ENCODE results near the gene KDELR3. TPM values are rescaled to one million over a fixed set of nuclear protein-coding genes. Genes with fewer than 3 reads are reported as not detected.

KDELR3 gene
- total RNA-seq, 1 experiment from 2014 or later = 15.5 TPM

DNA sequence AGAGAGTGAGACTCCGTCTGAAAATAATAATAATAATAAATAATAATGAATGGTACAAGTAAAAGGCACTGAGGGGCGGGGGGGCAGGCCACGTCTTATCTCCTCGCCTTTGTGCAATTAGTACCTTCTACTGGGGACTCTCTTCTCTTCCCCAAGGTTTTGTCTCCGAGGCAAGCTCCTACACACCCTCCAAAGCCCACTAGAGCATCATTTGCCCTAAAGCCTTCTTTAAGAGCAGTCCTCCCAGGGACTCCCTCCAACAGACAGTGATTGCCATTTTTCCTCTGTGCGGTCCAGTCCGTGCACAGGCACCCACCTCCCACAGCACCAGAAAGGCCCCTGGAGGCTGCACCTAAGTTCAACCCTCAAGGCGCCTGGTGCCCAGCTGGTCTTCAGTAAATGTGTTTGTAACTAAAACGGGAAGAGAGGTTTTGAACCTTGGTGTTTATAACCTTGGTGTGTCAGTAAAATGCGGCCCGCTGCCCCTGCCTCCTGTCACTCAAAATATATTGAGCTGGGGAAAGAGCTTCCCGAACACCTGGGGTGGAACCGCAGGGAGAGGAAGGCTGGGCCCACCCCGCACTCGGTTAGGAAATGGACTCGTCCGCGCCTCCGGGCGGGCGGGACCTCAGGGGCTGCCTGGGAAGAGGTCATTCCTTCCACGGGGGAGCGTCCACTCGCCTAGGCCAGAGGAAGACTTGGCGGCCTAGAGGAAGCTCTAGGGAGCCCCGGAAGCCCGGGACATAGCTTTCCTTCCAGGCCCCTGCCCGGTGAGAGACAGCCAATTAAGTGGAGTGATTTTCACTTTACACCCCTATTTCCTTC, 4.7 kb upstream of the KDELR3 start:
- BruUV-seq (replicated peaks) = no TSS peak
- Histone ChIP-seq H3K4me1 (replicated peaks; ENCODE audit: insufficient read depth) (peaks cover 13% of the 10 kb centered on the region), H3K27ac (no peak overlapping the region), H3K36me3 (ENCODE audit: low read depth) (no peaks in the 10 kb centered on the region), H3K4me3 (no peak overlapping the region), H3K79me2 (ENCODE audit: low read depth) (no peaks in the 10 kb centered on the region), H3K4me2 (no peak overlapping the region), H3K27me3 (ENCODE audit: insufficient read depth, low read depth) (peaks cover 13% of the 10 kb centered on the region; the same call in 1 of the 2 replicates), H3F3A (ENCODE audit: insufficient read depth, low read depth) (peaks cover 26% of the 10 kb centered on the region; the same call in 1 of the 2 replicates), H2AFZ (no peak overlapping the region), H3K9me2 (ENCODE audit: insufficient read depth) (no peaks in the 10 kb centered on the region), H4K20me1 (ENCODE audit: insufficient read depth) (no peaks in the 10 kb centered on the region), H3K9me3 (ENCODE audit: insufficient read depth, low read depth) (no peaks in the 10 kb centered on the region)
- intact Hi-C loops (cut with micrococcal nuclease; ENCODE audit: unreplicated experiment) = no loop called here
- ChIA-PET CTCF (no interaction called here), POLR2A (ENCODE audit: unreplicated experiment) (no interaction called here)
- no peak for DNase-seq
- TF ChIP-seq EZH2 (IDR thresholded peaks at IDR 0.05; ENCODE audit: low read depth) = no peak
- TF ChIP-seq, protein P1, sequence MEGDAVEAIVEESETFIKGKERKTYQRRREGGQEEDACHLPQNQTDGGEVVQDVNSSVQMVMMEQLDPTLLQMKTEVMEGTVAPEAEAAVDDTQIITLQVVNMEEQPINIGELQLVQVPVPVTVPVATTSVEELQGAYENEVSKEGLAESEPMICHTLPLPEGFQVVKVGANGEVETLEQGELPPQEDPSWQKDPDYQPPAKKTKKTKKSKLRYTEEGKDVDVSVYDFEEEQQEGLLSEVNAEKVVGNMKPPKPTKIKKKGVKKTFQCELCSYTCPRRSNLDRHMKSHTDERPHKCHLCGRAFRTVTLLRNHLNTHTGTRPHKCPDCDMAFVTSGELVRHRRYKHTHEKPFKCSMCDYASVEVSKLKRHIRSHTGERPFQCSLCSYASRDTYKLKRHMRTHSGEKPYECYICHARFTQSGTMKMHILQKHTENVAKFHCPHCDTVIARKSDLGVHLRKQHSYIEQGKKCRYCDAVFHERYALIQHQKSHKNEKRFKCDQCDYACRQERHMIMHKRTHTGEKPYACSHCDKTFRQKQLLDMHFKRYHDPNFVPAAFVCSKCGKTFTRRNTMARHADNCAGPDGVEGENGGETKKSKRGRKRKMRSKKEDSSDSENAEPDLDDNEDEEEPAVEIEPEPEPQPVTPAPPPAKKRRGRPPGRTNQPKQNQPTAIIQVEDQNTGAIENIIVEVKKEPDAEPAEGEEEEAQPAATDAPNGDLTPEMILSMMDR (conservative IDR thresholded peaks at IDR 0.05) = no peak

DNA sequence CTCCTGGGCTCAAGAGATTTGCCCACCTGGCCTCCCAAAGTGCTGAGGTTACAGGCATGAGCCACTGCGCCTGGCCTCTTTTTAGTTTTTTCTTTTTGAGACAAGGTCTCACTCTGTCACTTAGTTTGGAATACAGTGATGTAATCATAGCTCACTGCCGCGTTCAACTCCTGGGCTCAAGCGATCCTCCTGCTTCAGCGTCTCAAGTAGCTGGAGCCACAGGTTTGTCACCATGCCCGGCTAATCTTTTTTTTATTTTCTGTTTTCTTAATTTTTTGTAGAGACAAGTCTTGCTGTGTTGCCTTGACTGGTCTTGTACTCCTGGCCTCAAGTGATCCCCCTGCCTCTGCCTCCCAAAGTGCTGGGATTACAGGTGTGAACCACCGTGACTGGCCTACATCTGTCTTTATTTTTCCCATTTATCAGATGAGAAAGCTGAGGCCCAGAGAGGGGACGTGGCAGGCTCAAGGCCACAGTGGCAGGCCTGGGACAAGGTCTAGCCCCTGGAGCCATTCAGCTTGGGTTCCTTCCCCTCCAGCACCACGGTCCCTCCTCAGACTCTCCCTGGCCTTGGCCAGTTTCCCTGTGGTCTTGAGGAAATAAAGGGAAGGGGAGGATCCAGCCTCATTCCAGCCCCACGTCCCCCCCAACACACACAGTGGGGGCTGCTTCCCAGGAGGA, 2.8 kb upstream of the KDELR3 start:
- Histone ChIP-seq H3K4me1 (replicated peaks; ENCODE audit: insufficient read depth) (peaks cover 19% of the 10 kb centered on the region), H4K20me1 (ENCODE audit: insufficient read depth) (no peaks in the 10 kb centered on the region), H3K79me2 (ENCODE audit: low read depth) (no peaks in the 10 kb centered on the region), H3K4me3 (no peak overlapping the region), H3K9me2 (ENCODE audit: insufficient read depth) (no peaks in the 10 kb centered on the region), H3K36me3 (ENCODE audit: low read depth) (no peaks in the 10 kb centered on the region), H2AFZ (no peak overlapping the region), H3F3A (ENCODE audit: insufficient read depth, low read depth) (peaks cover 30% of the 10 kb centered on the region; the same call in 1 of the 2 replicates), H3K4me2 (no peak overlapping the region), H3K9me3 (ENCODE audit: insufficient read depth, low read depth) (no peaks in the 10 kb centered on the region), H3K27me3 (ENCODE audit: insufficient read depth, low read depth) (peaks cover 7% of the 10 kb centered on the region; the same call in 1 of the 2 replicates), H3K27ac (no peak overlapping the region)
- POLR2A ChIA-PET (ENCODE audit: unreplicated experiment) = no interaction called here
- TF ChIP-seq, protein P1 (conservative IDR thresholded peaks at IDR 0.05) = no peak
- no peak for TF ChIP-seq EZH2 (IDR thresholded peaks at IDR 0.05; ENCODE audit: low read depth)
- no peak for DNase-seq
- no TSS peak for BruUV-seq (replicated peaks)
- CTCF ChIA-PET = interaction anchor here (0.5 to 0.7 kb wide), 3 partner anchors 52 to 559 kb away, joined by 3 to 12 read pairs (median 3); partner anchors contain the start of gene MICALL1
- intact Hi-C loops (cut with micrococcal nuclease; ENCODE audit: unreplicated experiment) = no loop called here

DNA sequence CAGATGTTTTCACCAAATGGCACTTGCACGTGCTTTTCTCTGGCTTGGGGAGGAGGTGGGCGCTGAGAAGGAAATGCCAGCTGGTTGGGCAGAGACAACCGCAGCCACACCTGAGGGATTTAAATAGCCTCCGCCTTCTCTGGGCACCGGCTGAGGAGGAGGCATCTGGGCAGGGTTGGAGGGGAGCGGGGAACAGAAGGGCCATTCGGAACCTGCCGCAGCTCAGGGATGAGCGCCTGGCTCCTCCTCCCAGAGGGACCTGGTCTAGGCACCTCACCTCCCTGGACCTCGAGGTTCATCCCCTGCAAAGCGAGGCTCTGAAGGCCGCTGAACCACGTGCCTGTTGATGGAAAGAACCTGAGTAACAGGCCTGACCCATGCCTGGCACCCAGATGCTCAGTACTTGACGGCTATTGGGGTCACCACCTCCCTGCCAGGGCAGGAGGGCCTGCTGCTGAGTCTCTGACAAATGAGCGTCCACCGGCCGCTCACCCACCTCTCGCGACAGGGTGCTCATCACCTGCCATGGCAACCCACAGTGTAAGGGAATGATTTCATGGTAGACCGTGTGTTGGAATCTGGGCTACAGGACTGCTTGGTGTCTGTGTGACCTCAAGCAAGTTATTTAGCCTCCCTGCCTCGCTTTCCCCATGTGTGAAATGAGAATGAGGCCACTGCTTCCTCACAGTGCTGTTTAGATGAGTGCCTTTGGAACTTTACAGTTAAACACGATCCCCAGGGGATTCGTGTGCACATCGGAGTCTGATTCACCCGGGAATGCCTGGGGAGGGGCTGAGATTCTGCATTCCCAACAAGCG, 2.0 kb upstream of the KDELR3 start:
- no TSS peak for BruUV-seq (replicated peaks)
- Histone ChIP-seq H3K36me3 (ENCODE audit: low read depth) (no peaks in the 10 kb centered on the region), H4K20me1 (ENCODE audit: insufficient read depth) (no peaks in the 10 kb centered on the region), H3K4me3 (no peak overlapping the region), H3K9me3 (ENCODE audit: insufficient read depth, low read depth) (no peaks in the 10 kb centered on the region), H3K9me2 (ENCODE audit: insufficient read depth) (no peaks in the 10 kb centered on the region), H2AFZ (no peak overlapping the region), H3F3A (ENCODE audit: insufficient read depth, low read depth) (peaks cover 22% of the 10 kb centered on the region; the same call in 1 of the 2 replicates), H3K27me3 (ENCODE audit: insufficient read depth, low read depth) (peaks cover 7% of the 10 kb centered on the region; the same call in 1 of the 2 replicates), H3K4me2 (no peak overlapping the region), H3K4me1 (replicated peaks; ENCODE audit: insufficient read depth) (peaks cover 19% of the 10 kb centered on the region), H3K27ac (no peak overlapping the region), H3K79me2 (ENCODE audit: low read depth) (no peaks in the 10 kb centered on the region)
- no peak for DNase-seq
- ChIA-PET CTCF (no interaction called here), POLR2A (ENCODE audit: unreplicated experiment) (no interaction called here)
- TF ChIP-seq, protein P1 (conservative IDR thresholded peaks at IDR 0.05) = no peak
- no peak for TF ChIP-seq EZH2 (IDR thresholded peaks at IDR 0.05; ENCODE audit: low read depth)
- intact Hi-C loops (cut with micrococcal nuclease; ENCODE audit: unreplicated experiment) = no loop called here

Measured in PC-9 (cell line).